ENCODE data around the gene CALCOCO1. TPM values are rescaled to one million over a fixed set of nuclear protein-coding genes. Genes with fewer than 3 reads are reported as not detected.
A peak's percentile ranks its signal among the peaks of the same experiment; 100 is the strongest.

The CALCOCO1 gene
- total and polyA plus RNA-seq, 4 donors, result 65.5 to 223 (median 75.9) TPM

DNA sequence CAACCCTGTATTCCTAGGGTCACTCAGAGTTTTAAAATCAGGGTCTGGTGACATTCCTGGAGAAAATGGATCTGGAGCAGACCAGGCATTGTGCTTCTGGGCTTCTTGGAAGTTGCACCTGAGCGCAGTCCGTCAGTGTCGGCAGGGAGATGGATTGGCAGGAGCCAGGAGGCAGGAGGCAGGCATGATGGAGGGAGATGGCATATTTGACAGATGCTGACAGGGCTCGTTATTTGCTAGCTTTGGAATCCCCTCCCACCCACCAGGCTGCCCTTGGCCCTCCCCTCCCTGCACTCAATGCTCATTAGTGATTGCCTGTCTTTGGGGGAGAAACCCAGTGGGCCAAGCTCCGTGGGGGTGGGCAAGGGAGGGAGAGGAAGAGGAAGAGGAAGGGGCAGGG, 19.8 kb upstream of the CALCOCO1 start:
- no peak overlapping the region for H3K27ac ChIP-seq (ENCODE audit: low read depth in 1 of 2, low read length in 1 of 2)
- H3K4me1 ChIP-seq (ENCODE audit: control insufficient read depth in 5 of 5, insufficient read depth in 5 of 5, low read length in 5 of 5), result peaks cover 0 to 8% (median 5%) of the 10 kb centered on the region in 5 donors
- TF ChIP-seq, protein P1, sequence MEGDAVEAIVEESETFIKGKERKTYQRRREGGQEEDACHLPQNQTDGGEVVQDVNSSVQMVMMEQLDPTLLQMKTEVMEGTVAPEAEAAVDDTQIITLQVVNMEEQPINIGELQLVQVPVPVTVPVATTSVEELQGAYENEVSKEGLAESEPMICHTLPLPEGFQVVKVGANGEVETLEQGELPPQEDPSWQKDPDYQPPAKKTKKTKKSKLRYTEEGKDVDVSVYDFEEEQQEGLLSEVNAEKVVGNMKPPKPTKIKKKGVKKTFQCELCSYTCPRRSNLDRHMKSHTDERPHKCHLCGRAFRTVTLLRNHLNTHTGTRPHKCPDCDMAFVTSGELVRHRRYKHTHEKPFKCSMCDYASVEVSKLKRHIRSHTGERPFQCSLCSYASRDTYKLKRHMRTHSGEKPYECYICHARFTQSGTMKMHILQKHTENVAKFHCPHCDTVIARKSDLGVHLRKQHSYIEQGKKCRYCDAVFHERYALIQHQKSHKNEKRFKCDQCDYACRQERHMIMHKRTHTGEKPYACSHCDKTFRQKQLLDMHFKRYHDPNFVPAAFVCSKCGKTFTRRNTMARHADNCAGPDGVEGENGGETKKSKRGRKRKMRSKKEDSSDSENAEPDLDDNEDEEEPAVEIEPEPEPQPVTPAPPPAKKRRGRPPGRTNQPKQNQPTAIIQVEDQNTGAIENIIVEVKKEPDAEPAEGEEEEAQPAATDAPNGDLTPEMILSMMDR (IDR thresholded peaks at IDR 0.05; ENCODE audit: control extremely low read depth, extremely low read depth), result no peak
- peaks cover 0 to 64% (median 55%) of the 10 kb centered on the region in 3 donors for H3K27me3 ChIP-seq (ENCODE audit: control insufficient read depth in 3 of 3, insufficient read depth in 3 of 3, low read length in 2 of 3)
- H3K9ac ChIP-seq (ENCODE audit: insufficient read depth in 1 of 2, low read length in 2 of 2), result no peak overlapping the region
- H3K9me3 ChIP-seq (ENCODE audit: control insufficient read depth in 4 of 4, insufficient read depth in 3 of 4, low read length in 3 of 4), result no peaks in the 10 kb centered on the region
- DNase-seq, result no peak
- ATAC-seq (ENCODE audit: insufficient read depth, low FRiP score), result no peak
- 21 to 30% methylated on average over 5 of the region's 5 CpGs for WGBS, 2 donors
- H3K4me3 ChIP-seq, result no peak overlapping the region
- no peaks in the 10 kb centered on the region for H3K36me3 ChIP-seq (ENCODE audit: control insufficient read depth in 4 of 4, insufficient read depth in 4 of 4, low read length in 4 of 4)

DNA sequence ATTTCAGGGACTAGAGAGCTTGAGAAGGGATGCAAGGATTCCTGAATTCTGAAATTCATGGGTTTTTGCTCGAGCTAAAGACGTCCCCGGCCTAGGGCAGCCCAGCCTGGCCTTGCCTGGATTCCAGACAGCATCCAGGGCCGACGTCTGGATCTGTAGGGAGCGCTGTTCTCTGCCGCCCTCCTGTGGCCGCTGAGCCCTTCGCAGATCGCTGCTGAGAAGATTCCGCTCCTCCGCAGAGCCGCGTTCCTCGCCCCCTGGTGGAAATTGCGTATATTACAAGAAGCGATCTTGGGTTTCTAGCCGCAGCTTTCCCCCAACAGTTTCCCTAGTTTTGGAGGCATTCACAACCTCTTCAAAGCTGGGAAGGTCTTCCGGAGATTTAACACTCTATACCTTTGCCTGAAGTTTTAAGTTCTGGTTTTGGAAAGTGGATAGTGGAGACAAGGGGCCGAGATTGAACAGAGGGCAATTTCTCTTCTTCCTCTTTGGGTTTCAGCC, 19.4 kb upstream of the CALCOCO1 start:
- no peaks in the 10 kb centered on the region for H3K36me3 ChIP-seq (ENCODE audit: control insufficient read depth in 4 of 4, insufficient read depth in 4 of 4, low read length in 4 of 4)
- H3K9ac ChIP-seq (ENCODE audit: insufficient read depth in 1 of 2, low read length in 2 of 2), result no peak overlapping the region
- 0 to 1% methylated on average over 20 of the region's 20 CpGs for WGBS, 2 donors
- DNase-seq, result peak; percentile 93 to 96 (median 95)
- H3K27me3 ChIP-seq (ENCODE audit: control insufficient read depth in 3 of 3, insufficient read depth in 3 of 3, low read length in 2 of 3), result peaks cover 0 to 61% (median 53%) of the 10 kb centered on the region in 3 donors
- H3K4me3 ChIP-seq, result no peak overlapping the region
- H3K9me3 ChIP-seq (ENCODE audit: control insufficient read depth in 4 of 4, insufficient read depth in 3 of 4, low read length in 3 of 4), result no peaks in the 10 kb centered on the region
- ATAC-seq (ENCODE audit: insufficient read depth, low FRiP score), result peak; percentile 91
- H3K4me1 ChIP-seq (ENCODE audit: control insufficient read depth in 5 of 5, insufficient read depth in 5 of 5, low read length in 5 of 5), result peaks cover 0 to 8% (median 5%) of the 10 kb centered on the region in 5 donors
- TF ChIP-seq, protein P1 (IDR thresholded peaks at IDR 0.05; ENCODE audit: control extremely low read depth, extremely low read depth), result peak; percentile 100
- H3K27ac ChIP-seq (ENCODE audit: low read depth in 1 of 2, low read length in 1 of 2), result no peak overlapping the region

DNA sequence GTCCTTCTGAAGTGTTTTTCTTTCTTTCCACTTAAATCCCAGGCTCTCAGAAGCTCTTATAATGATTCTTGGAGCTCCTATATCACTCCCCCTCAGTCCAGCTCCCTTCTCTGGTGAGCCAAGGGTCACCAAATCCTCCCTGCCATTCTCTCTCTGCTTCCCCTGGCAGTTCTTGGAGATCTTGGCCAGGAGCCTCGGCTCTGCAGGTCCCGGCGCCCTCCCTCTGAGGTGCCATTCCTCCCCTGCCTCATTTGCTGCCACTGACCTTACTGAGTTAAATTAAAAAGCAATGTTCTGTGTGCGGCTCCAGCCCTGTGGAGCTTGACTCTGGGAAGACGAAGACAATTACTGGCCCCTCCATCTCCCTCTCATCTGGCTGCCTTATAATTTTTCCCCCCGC, 17.5 kb upstream of the CALCOCO1 start:
- no peak for ATAC-seq (ENCODE audit: insufficient read depth, low FRiP score)
- peaks cover 0 to 4% (median 0%) of the 10 kb centered on the region in 5 donors for H3K4me1 ChIP-seq (ENCODE audit: control insufficient read depth in 5 of 5, insufficient read depth in 5 of 5, low read length in 5 of 5)
- no peak overlapping the region for H3K4me3 ChIP-seq
- no peak overlapping the region for H3K27ac ChIP-seq (ENCODE audit: low read depth in 1 of 2, low read length in 1 of 2)
- no peak for DNase-seq
- H3K36me3 ChIP-seq (ENCODE audit: control insufficient read depth in 4 of 4, insufficient read depth in 4 of 4, low read length in 4 of 4), result no peaks in the 10 kb centered on the region
- H3K9me3 ChIP-seq (ENCODE audit: control insufficient read depth in 4 of 4, insufficient read depth in 3 of 4, low read length in 3 of 4), result no peaks in the 10 kb centered on the region
- TF ChIP-seq, protein P1 (IDR thresholded peaks at IDR 0.05; ENCODE audit: control extremely low read depth, extremely low read depth), result no peak
- H3K9ac ChIP-seq (ENCODE audit: insufficient read depth in 1 of 2, low read length in 2 of 2), result no peak overlapping the region
- 65 to 68% methylated on average over 6 of the region's 6 CpGs for WGBS, 2 donors
- H3K27me3 ChIP-seq (ENCODE audit: control insufficient read depth in 3 of 3, insufficient read depth in 3 of 3, low read length in 2 of 3), result peaks cover 0 to 57% (median 53%) of the 10 kb centered on the region in 3 donors

DNA sequence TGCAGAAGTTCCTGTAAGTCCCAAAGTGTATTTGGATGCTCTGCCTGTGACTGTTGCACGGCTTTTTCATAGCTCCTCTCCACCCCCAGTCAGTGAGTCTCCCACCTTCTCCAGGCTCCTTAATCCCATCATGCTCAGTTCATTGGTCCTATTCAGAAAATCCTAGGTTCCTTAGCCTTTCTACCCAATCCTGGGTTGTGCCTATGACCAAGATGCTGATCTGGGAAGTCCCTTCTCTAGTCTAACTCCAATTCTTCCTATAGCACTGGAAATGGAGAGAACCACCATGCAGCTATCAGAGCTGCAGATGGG, 16.8 kb upstream of the CALCOCO1 start:
- H3K27ac ChIP-seq (ENCODE audit: low read depth in 1 of 2, low read length in 1 of 2), result no peak overlapping the region
- no peak overlapping the region for H3K9ac ChIP-seq (ENCODE audit: insufficient read depth in 1 of 2, low read length in 2 of 2)
- peaks cover 0 to 8% (median 0%) of the 10 kb centered on the region in 5 donors for H3K4me1 ChIP-seq (ENCODE audit: control insufficient read depth in 5 of 5, insufficient read depth in 5 of 5, low read length in 5 of 5)
- H3K36me3 ChIP-seq (ENCODE audit: control insufficient read depth in 4 of 4, insufficient read depth in 4 of 4, low read length in 4 of 4), result no peaks in the 10 kb centered on the region
- no peak for DNase-seq
- 94% methylated on average over 1 of the region's 1 CpG for WGBS, 2 donors
- H3K4me3 ChIP-seq, result no peak overlapping the region
- peaks cover 0 to 57% (median 50%) of the 10 kb centered on the region in 3 donors for H3K27me3 ChIP-seq (ENCODE audit: control insufficient read depth in 3 of 3, insufficient read depth in 3 of 3, low read length in 2 of 3)
- TF ChIP-seq, protein P1 (IDR thresholded peaks at IDR 0.05; ENCODE audit: control extremely low read depth, extremely low read depth), result no peak
- H3K9me3 ChIP-seq (ENCODE audit: control insufficient read depth in 4 of 4, insufficient read depth in 3 of 4, low read length in 3 of 4), result no peaks in the 10 kb centered on the region
- ATAC-seq (ENCODE audit: insufficient read depth, low FRiP score), result no peak
